Measurements from ENCODE around the gene COMMD1.
A peak's percentile ranks its signal among the peaks of the same experiment; 100 is the strongest.

COMMD1 gene

GRCh38 chr2:61922714-61923113 lies 17.2 kb downstream of the COMMD1 start:
- no peaks in the 10 kb centered on the region for H3K9me3 ChIP-seq (ENCODE audit: control insufficient read depth, insufficient read depth, low read depth, low read length)
- no peaks in the 10 kb centered on the region; a peak in 1 of 3 replicates for H3K36me3 ChIP-seq (ENCODE audit: control insufficient read depth in 2 of 2, insufficient read depth in 1 of 2, low read length in 2 of 2)
- no peak overlapping the region for H3K4me3 ChIP-seq (ENCODE audit: low read depth, low read length)
- no peaks in the 10 kb centered on the region; the same call in 1 of the 2 replicates for H3K4me1 ChIP-seq (ENCODE audit: control insufficient read depth, insufficient read depth, low read length)
- no peak overlapping the region for H3K27ac ChIP-seq (ENCODE audit: extremely low read depth, low read depth, low read length)
- TF ChIP-seq GFI1B (tag by site-specific recombination; IDR thresholded peaks at IDR 0.05) (no peak), SETDB1 (IDR thresholded peaks at IDR 0.05; ENCODE audit: insufficient read length, low read length) (no peak), ZFP69B (tag by site-specific recombination; IDR thresholded peaks at IDR 0.05) (no peak), ZBTB11 (tag by site-specific recombination; conservative IDR thresholded peaks at IDR 0.05; ENCODE audit: low read depth) (no peak), ZNF624 (tag by site-specific recombination; IDR thresholded peaks at IDR 0.05) (no peak)
- ChIA-PET CTCF (no interaction called here), POLR2A (no interaction called here)

GRCh38 chr2:61924895-61925663 lies 19.6 kb downstream of the COMMD1 start:
- H3K9me3 ChIP-seq (ENCODE audit: control insufficient read depth, insufficient read depth, low read depth, low read length), result no peaks in the 10 kb centered on the region
- H3K36me3 ChIP-seq (ENCODE audit: control insufficient read depth in 2 of 2, insufficient read depth in 1 of 2, low read length in 2 of 2), result no peaks in the 10 kb centered on the region; a peak in 1 of 3 replicates
- peak; percentile 51; the same call in 1 of the 2 replicates for TF ChIP-seq GLIS1 (tag by site-specific recombination; IDR thresholded peaks at IDR 0.05)
- TF ChIP-seq PRDM10 (tag by site-specific recombination; IDR thresholded peaks at IDR 0.05), result peak; percentile 95
- peak; percentile 58 for TF ChIP-seq PRDM1 (tag by site-specific recombination; IDR thresholded peaks at IDR 0.05)
- no peak for TF ChIP-seq ZNF449 (tag by site-specific recombination; IDR thresholded peaks at IDR 0.05)
- TF ChIP-seq ZNF555 (tag by site-specific recombination; conservative IDR thresholded peaks at IDR 0.05), result no peak
- TF ChIP-seq ZNF398 (tag by site-specific recombination; IDR thresholded peaks at IDR 0.05), result 0 out of 2 replicates have a peak, but pooled peaks have one; percentile 38
- no peak for TF ChIP-seq ZNF704 (tag by site-specific recombination; IDR thresholded peaks at IDR 0.05)
- 0 out of 2 replicates have a peak, but pooled peaks have one; percentile 14 for TF ChIP-seq ZFHX2 (tag by site-specific recombination; conservative IDR thresholded peaks at IDR 0.05)
- POLR2A ChIA-PET, result interaction anchor here (0.6 kb wide), 1 partner anchor 43 kb away, joined by 3 read pairs; no protein-coding TSS in a partner anchor
- CTCF ChIA-PET, result no interaction called here
- no peak overlapping the region for H3K27ac ChIP-seq (ENCODE audit: extremely low read depth, low read depth, low read length)
- H3K4me3 ChIP-seq (ENCODE audit: low read depth, low read length), result no peak overlapping the region
- no peaks in the 10 kb centered on the region for H3K4me1 ChIP-seq (ENCODE audit: control insufficient read depth, insufficient read depth, low read length)
